HL-60/S4 treated with retinoic acid at 250 ng/mL for 4 days and 3 days (cell line): ENCODE measurements around the gene ACSF3.

Source experiments
- in situ Hi-C: fragments of 300-500 bp; cut with MboI; formaldehyde crosslinking; loops from 2 replicates; pipeline ENCODE4 v1.7.0; 2022; ENCODE audit warnings: low sequenced_read_pairs

Gene ACSF3

GRCh38 chr16:89171216-89172170 is 77.8 kb downstream of the ACSF3 start, which contains the start of gene CDH15:
TSS of gene CDH15 (plus strand) at chr16:89171748. CDS start at chr16:89171832, 84 bp downstream.
- in situ Hi-C loops = no loop called here

GRCh38 chr16:89172171-89172527 is 78.5 kb downstream of the ACSF3 start:
- in situ Hi-C loops = no loop called here

GRCh38 chr16:89172528-89173173 is 79.0 kb downstream of the ACSF3 start:
- in situ Hi-C loops = no loop called here

GRCh38 chr16:89173174-89173921 is 79.7 kb downstream of the ACSF3 start:
- in situ Hi-C loops = no loop called here

- in situ Hi-C loops = no loop called here
Measured at GRCh38 chr16:89174055-89174827, 80.6 kb downstream of the ACSF3 start.

- in situ Hi-C loops = no loop called here
Measured at GRCh38 chr16:89174877-89175276, 81.2 kb downstream of the ACSF3 start.

- in situ Hi-C loops = no loop called here
Measured at GRCh38 chr16:89175280-89176146, 81.9 kb downstream of the ACSF3 start.

- in situ Hi-C loops = no loop called here
Measured at GRCh38 chr16:89176147-89176690, 82.6 kb downstream of the ACSF3 start.

- in situ Hi-C loops = no loop called here
Measured at GRCh38 chr16:89176717-89177116, 83.1 kb downstream of the ACSF3 start.

GRCh38 chr16:89177501-89177900 is 83.8 kb downstream of the ACSF3 start:
- in situ Hi-C loops = no loop called here

- in situ Hi-C loops = no loop called here
Measured at GRCh38 chr16:89178453-89179147, 84.9 kb downstream of the ACSF3 start.

GRCh38 chr16:89179148-89179484 is 85.5 kb downstream of the ACSF3 start:
- in situ Hi-C loops = no loop called here

GRCh38 chr16:89179656-89180315 is 86.1 kb downstream of the ACSF3 start:
- in situ Hi-C loops = no loop called here

GRCh38 chr16:89183463-89183862 is 89.8 kb downstream of the ACSF3 start:
- in situ Hi-C loops = no loop called here

GRCh38 chr16:89183975-89184676 is 90.5 kb downstream of the ACSF3 start:
- in situ Hi-C loops = no loop called here

GRCh38 chr16:89184677-89184932 is 91.0 kb downstream of the ACSF3 start:
- in situ Hi-C loops = no loop called here

GRCh38 chr16:89184933-89185794 is 91.5 kb downstream of the ACSF3 start:
- in situ Hi-C loops = no loop called here
